Measurements from ENCODE around the gene TRIM2.

- TF ChIP-seq CTCF (IDR thresholded peaks at IDR 0.05) (no peak), POLR2A (IDR thresholded peaks at IDR 0.05) (no peak)
These were observed 141.8 kb downstream of the TRIM2 start for GRCh38 chr4:153346031-153346430.

All from body of pancreas (tissue), 4 donors.